Natural killer cell (primary cell): ENCODE data around the gene INPP4B. TPM values are rescaled to one million over a fixed set of nuclear protein-coding genes. Genes with fewer than 3 reads are reported as not detected.
A peak's percentile ranks its signal among the peaks of the same experiment; 100 is the strongest.

ENCODE experiments used
- ATAC-seq, 3 donors: fragments of 150-1000 bp in 2 of 3; fragments of 200-7000 bp in 1 of 3; cut with Tn5 transposase; 1 replicate in 1 of 3; 2 replicates in 2 of 3; pipeline ENCODE4 v1.10.0; 2021; ENCODE audit warnings: mild to moderate bottlenecking in 2 of 3, moderate library complexity in 2 of 3
- DNase-seq, 2 donors: peaks; one replicate each; pipeline versions ENCODE4 v3.0.0 to v3.0.0-alpha.2; 2013 to 2021; ENCODE audit warnings: mixed read lengths in 1 of 2
- H3K27ac ChIP-seq: one replicate; pipeline ENCODE4 v1.5.1; 2013; ENCODE audit warnings: mild to moderate bottlenecking, low read length
- H3K27me3 ChIP-seq: one replicate; pipeline ENCODE4 v1.6.1; 2013; ENCODE audit warnings: low read length; ENCODE audit not compliant: control insufficient read depth, insufficient read depth
- H3K36me3 ChIP-seq: one replicate; pipeline ENCODE4 v1.6.1; 2013; ENCODE audit warnings: low read length; ENCODE audit not compliant: control insufficient read depth, insufficient read depth
- H3K4me1 ChIP-seq: one replicate; pipeline ENCODE4 v1.6.1; 2013; ENCODE audit warnings: low read length; ENCODE audit not compliant: control insufficient read depth, insufficient read depth
- H3K4me3 ChIP-seq: one replicate; pipeline ENCODE4 v1.5.1; 2013; ENCODE audit warnings: low read length
- H3K9me3 ChIP-seq: one replicate; pipeline ENCODE4 v1.6.1; 2013; ENCODE audit warnings: low read length; ENCODE audit not compliant: control insufficient read depth, insufficient read depth
- H3K27ac Mint-ChIP-seq, 2 donors: one replicate each; pipeline ENCODE4 v1.8.0; 2022; ENCODE audit warnings: mild to moderate bottlenecking in 2 of 2, mixed read lengths in 2 of 2, moderate library complexity in 1 of 2
- H3K27me3 Mint-ChIP-seq, 2 donors: one replicate each; pipeline ENCODE4 v1.8.0; 2022; ENCODE audit warnings: low read depth in 2 of 2, mixed read lengths in 2 of 2
- H3K36me3 Mint-ChIP-seq: one replicate; pipeline ENCODE4 v1.8.0; 2022; ENCODE audit warnings: mixed read lengths
- H3K4me1 Mint-ChIP-seq, 2 donors: one replicate each; pipeline ENCODE4 v1.8.0; 2022; ENCODE audit warnings: mixed read lengths in 2 of 2
- H3K4me3 Mint-ChIP-seq: one replicate; pipeline ENCODE4 v1.8.0; 2022; ENCODE audit warnings: mild to moderate bottlenecking, moderate library complexity, mixed read lengths
- H3K9me3 Mint-ChIP-seq, 2 donors: one replicate each; pipeline ENCODE4 v1.8.0; 2022; ENCODE audit warnings: mixed read lengths in 2 of 2
- WGBS: methylation state at CpG from one replicate; pipeline ENCODE4 v1.1.7; 2013; ENCODE audit warnings: missing lambda C conversion rate; ENCODE audit not compliant: insufficient coverage; 5-methylcytosine and 5-hydroxymethylcytosine counted together
- intact Hi-C: fragments of 100-400 bp; cut with micrococcal nuclease; formaldehyde crosslinking; loops from one replicate; pipeline ENCODE4 v1.14.2; 2022
- total RNA-seq, 4 donors: library from RNA; stranded (reverse); fragments of 120-200 nt in 1 of 4; gene quantifications; one replicate each; pipeline versions ENCODE4 v1.2.3 to v1.2.4, GENCODE V29; 2013 to 2022
- TF ChIP-seq, protein P1 (sequence below): fragments of 200-600 bp; IDR thresholded peaks from one replicate; pipeline ENCODE4 v1.8.0; 2022; ENCODE audit warnings: antibody characterized with exemption

Gene INPP4B
- total RNA-seq, 3 donors from 2014 or later (not counting 1 experiment from before 2014, with no cell fraction given): 2.4 to 6.2 (median 4.5) TPM

DNA sequence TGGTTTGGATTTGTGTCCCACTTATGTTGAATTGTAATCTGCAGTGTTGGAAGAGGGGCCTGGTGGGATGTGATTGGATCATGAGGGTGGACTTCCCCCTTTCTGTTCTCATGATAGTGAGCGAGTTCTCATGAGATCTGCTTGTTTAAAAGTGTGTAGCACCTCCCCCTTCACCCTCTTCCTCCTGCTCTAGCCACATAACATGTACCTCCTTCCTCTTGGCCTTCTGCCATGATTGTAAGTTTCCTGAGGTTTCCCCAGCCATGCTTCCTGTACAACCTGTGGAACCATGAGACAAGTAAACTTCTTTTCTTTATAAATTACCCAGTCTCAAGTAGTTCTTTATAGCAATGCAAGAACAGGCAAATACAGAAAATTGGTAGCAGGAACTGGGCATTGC is 138.7 kb downstream of the INPP4B start:
- Mint-ChIP-seq H3K4me3 (no peak overlapping the region), H3K27me3 (no peaks in the 10 kb centered on the region), H3K27ac (no peak overlapping the region), H3K36me3 (no peaks in the 10 kb centered on the region), H3K4me1 (no peaks in the 10 kb centered on the region), H3K9me3 (peaks cover 0 to 4% of the 10 kb centered on the region in 2 donors)
- no peak overlapping the region for H3K27ac ChIP-seq
- no peak for DNase-seq
- intact Hi-C loops: no loop called here
- peaks cover 8% of the 10 kb centered on the region for H3K9me3 ChIP-seq
- no peaks in the 10 kb centered on the region for H3K4me1 ChIP-seq
- 63% methylated on average over 1 of the region's 1 CpG for WGBS
- H3K4me3 ChIP-seq: no peak overlapping the region
- H3K27me3 ChIP-seq: no peaks in the 10 kb centered on the region
- ATAC-seq: no peak
- H3K36me3 ChIP-seq: no peaks in the 10 kb centered on the region
- TF ChIP-seq, protein P1, sequence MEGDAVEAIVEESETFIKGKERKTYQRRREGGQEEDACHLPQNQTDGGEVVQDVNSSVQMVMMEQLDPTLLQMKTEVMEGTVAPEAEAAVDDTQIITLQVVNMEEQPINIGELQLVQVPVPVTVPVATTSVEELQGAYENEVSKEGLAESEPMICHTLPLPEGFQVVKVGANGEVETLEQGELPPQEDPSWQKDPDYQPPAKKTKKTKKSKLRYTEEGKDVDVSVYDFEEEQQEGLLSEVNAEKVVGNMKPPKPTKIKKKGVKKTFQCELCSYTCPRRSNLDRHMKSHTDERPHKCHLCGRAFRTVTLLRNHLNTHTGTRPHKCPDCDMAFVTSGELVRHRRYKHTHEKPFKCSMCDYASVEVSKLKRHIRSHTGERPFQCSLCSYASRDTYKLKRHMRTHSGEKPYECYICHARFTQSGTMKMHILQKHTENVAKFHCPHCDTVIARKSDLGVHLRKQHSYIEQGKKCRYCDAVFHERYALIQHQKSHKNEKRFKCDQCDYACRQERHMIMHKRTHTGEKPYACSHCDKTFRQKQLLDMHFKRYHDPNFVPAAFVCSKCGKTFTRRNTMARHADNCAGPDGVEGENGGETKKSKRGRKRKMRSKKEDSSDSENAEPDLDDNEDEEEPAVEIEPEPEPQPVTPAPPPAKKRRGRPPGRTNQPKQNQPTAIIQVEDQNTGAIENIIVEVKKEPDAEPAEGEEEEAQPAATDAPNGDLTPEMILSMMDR: no peak

DNA sequence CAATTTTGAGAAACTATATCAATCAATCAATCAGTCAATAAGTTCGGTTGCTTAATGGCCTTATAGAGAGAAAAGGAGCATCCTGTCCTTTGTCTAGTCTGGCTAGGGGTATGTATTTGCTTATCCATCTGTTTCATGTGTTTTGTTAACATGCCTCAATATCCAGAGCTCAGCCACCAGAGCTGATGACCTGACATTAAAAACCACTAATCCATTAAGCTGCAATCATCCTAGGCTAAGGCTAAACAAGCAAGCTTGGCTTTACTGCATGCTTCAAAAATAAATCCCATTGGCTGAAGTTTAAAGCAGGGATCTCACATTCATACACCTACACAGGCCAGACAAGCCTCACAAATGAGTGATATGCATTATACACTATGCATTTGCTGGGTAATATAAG is 139.7 kb downstream of the INPP4B start:
- intact Hi-C loops: no loop called here
- H3K27me3 Mint-ChIP-seq: no peaks in the 10 kb centered on the region
- no peak overlapping the region for H3K4me3 Mint-ChIP-seq
- DNase-seq (no peak), ATAC-seq (no peak)
- H3K4me1 Mint-ChIP-seq: no peaks in the 10 kb centered on the region
- H3K27ac ChIP-seq: no peak overlapping the region
- H3K4me1 ChIP-seq: no peaks in the 10 kb centered on the region
- H3K36me3 ChIP-seq: no peaks in the 10 kb centered on the region
- no CpG with 5 or more reads among the region's 1 CpG for WGBS
- TF ChIP-seq, protein P1: no peak
- H3K36me3 Mint-ChIP-seq: no peaks in the 10 kb centered on the region
- H3K9me3 ChIP-seq: peaks cover 8% of the 10 kb centered on the region
- no peaks in the 10 kb centered on the region for H3K27me3 ChIP-seq
- H3K9me3 Mint-ChIP-seq: peaks cover 0 to 4% of the 10 kb centered on the region in 2 donors
- H3K4me3 ChIP-seq: no peak overlapping the region
- no peak overlapping the region for H3K27ac Mint-ChIP-seq

DNA sequence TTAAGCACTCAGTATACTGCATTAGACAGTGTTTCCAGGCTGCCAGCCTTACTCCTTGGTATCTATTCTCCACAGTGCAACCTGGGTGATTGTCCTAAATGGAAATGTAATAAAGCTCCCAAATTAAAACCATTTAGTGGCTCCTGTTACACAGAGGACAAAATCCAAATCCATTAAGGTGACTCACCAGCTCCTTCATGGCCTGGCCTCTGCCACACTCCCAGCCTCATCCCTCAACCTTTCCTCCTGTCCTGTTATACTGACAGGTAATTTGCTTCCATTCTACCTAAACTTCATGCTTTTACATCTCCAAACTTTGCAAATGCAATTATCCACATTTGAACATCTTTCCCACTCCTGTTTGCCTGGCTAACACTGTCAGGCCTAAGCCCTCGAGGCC is 140.3 kb downstream of the INPP4B start:
- no peaks in the 10 kb centered on the region for H3K27me3 ChIP-seq
- Mint-ChIP-seq H3K4me3 (no peak overlapping the region), H3K9me3 (peaks cover 0 to 3% of the 10 kb centered on the region in 2 donors), H3K27ac (no peak overlapping the region), H3K27me3 (no peaks in the 10 kb centered on the region), H3K4me1 (no peaks in the 10 kb centered on the region), H3K36me3 (no peaks in the 10 kb centered on the region)
- H3K9me3 ChIP-seq: peaks cover 8% of the 10 kb centered on the region
- intact Hi-C loops: no loop called here
- TF ChIP-seq, protein P1: no peak
- no peak for DNase-seq
- WGBS: 87% methylated on average over 1 of the region's 1 CpG
- no peak overlapping the region for H3K27ac ChIP-seq
- H3K4me1 ChIP-seq: peaks cover 4% of the 10 kb centered on the region
- no peak overlapping the region for H3K4me3 ChIP-seq
- no peaks in the 10 kb centered on the region for H3K36me3 ChIP-seq
- no peak for ATAC-seq

DNA sequence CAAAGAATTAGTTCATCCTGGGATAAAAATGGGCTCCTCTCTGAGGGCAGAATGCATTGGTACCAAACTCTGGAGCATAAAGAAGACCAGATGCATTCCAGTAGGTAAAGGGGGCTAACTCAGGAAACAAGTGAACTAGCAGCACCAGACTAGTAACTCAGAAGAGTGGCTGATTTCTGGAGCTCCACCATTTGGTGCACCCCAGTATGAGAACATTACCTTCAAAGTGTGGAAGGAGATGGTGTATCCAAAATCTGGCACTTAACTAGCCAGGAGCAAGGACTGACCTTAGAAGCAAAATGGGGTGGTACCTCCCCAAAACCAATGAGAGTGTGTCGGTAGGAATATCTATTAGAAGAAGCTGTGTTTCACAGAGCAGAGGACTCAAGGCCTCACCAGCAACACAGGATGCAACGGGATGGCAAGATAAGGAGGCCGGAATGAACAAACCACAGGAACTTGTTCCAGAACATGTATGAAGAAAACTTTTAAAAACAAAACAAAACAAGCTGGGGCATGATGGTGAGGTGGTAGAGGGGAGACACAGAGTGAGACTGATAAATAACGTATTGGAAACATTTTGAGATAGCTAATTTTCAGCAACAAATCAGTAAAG is 142.3 kb downstream of the INPP4B start:
- H3K4me1 ChIP-seq: peaks cover 9% of the 10 kb centered on the region
- Mint-ChIP-seq H3K4me3 (no peak overlapping the region), H3K4me1 (no peaks in the 10 kb centered on the region), H3K9me3 (peaks cover 0 to 3% of the 10 kb centered on the region in 2 donors), H3K27me3 (no peaks in the 10 kb centered on the region), H3K36me3 (no peaks in the 10 kb centered on the region), H3K27ac (no peak overlapping the region)
- H3K36me3 ChIP-seq: no peaks in the 10 kb centered on the region
- H3K4me3 ChIP-seq: no peak overlapping the region
- TF ChIP-seq, protein P1: no peak
- intact Hi-C loops: no loop called here
- H3K9me3 ChIP-seq: peaks cover 7% of the 10 kb centered on the region
- H3K27ac ChIP-seq: peak overlapping the region; percentile 20
- WGBS: 7% methylated on average over 3 of the region's 4 CpGs
- ATAC-seq (no peak), DNase-seq (peak in 1 of 2 donors; percentile 65)
- no peaks in the 10 kb centered on the region for H3K27me3 ChIP-seq
